ENCODE data around the gene GOLT1A.

Gene GOLT1A

GRCh38 chr1:204216880-204217647 is 3.3 kb upstream of the GOLT1A start:
- no peak for DNase-seq

DNA sequence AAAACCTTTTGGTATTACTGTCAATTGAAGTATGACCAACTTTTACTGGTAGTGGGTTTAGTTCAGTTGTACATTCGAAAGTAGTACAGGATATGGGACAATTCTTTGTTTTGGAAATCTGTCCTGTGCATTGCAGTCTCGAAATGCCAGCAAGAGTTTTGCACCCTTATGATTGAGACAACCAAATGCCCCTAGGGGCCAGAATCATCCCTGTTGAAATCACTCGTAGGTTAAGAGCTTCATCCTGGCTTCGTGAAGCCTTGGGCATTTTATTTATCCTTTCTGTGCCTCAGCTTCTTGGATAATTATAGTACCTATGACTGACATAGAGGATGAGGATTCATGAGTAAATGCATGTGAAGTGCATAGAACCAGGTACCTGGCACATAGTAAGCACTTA is 2.4 kb upstream of the GOLT1A start:
- DNase-seq, result no peak

- DNase-seq, result no peak
These were observed 1.1 kb downstream of the GOLT1A start for GRCh38 chr1:204212715-204213114.

DNA sequence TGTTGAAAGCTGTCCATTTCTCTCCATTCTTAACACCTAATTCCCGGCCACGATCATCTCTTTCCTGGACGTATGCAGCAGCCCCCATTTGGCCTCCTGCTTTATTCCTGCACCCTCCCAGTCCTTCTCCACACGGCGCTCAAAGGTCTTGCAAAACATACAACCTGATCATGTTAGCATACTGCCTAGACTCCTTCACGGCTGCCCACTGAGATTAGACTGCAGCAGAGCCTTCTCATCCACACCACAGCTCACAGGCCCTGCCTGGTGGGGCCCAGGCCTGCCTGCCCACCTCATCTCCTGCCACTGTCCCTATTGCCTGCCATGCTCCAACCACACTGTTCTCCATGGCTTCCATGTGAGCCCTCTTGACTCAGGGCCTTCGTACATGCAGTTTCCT is 2.7 kb downstream of the GOLT1A start:
- no peak for DNase-seq

GRCh38 chr1:204207136-204207616 is 6.6 kb downstream of the GOLT1A start:
- DNase-seq, result peak; percentile 57 to 62

- no peak for DNase-seq
These were observed 7.7 kb downstream of the GOLT1A start for GRCh38 chr1:204206121-204206520.

DNA sequence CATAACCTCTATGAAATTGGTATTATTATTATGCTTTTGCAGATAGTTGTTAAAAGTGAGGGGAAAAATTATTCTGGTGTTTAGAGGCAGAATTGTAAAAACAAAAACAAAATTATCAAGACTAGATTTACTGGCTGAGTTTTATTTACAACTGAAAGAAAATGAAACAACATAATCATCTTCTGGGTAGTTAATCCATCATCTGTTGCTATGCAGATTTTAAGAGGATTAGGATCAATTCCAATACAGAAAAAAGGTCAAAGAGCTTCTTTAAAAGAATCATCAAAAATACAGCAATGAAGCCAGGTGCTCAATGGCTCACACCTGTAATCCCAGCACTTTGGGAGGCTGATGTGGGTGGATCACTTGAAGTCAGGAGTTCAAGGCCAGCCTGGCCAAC is 8.3 kb downstream of the GOLT1A start:
- no peak for DNase-seq

GRCh38 chr1:204204944-204205343 is 8.8 kb downstream of the GOLT1A start:
- DNase-seq, result no peak

DNA sequence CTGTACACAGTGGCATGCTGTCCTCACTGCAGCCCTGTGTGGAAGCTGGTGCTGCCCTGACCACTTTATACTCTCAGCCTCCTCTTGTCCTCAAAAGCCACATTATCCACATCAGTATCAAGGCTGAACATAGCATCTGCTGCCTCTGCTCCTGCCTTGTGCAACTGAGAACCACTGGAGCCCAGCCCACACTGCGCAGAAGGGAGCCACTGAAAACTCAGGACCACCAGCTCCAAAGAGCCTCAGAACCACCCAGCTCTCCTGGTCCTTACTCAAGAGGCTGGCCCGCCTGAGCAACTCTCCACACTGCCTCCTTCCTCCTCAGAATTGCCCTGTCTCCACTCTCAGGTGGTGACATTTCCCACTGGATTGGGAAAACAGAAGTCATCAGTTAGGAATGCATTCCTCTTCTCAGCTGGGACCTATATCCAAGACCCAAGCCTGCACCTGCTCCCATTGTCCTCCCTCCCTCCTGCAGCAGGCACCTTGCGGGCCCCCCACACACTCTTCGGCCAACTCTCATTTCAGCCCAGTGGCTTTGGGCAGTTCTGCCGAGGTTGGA is 10.5 kb downstream of the GOLT1A start:
- no peak for DNase-seq

DNA sequence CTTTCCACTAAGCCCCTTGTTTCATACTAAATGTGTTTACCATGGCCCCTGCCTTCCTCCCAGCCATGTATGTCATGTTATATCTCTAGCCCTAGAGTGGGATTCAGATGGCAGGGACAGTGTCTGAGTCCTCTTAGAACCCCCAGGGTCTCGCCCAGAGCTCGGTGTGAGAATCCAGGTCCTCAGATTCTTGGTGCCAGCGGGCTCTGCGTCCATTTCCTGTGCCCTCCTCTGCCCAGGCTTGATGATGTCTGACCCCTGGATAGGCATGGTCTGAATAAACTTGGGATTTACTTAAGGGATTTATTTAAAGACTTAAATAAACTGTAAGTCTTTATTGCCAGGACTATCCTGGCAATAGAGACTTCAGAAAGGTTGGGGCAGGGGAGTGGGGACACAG is 11.3 kb downstream of the GOLT1A start:
- no peak for DNase-seq

- no peak for DNase-seq
These were observed 12.3 kb downstream of the GOLT1A start for GRCh38 chr1:204201348-204202040.

DNA sequence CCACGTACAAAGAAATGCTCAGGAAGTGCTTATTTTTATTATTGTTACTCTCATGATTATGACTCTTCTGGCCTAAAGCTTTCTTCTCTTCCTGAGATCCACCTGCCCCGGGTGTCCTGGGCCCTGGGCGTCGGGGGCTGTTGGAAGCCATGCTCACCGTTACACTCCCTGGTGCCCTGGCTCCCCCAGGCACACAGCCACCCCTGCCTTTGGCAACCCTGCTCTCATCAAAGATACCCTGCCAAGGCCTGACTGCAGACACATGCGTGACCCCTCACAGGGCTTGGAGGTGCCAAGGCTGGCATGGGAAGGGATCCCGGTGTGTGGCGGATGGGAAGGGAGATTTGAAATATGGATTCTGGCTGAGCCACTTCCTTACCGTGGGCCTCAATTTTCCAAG is 14.2 kb downstream of the GOLT1A start:
- DNase-seq, result no peak

DNA sequence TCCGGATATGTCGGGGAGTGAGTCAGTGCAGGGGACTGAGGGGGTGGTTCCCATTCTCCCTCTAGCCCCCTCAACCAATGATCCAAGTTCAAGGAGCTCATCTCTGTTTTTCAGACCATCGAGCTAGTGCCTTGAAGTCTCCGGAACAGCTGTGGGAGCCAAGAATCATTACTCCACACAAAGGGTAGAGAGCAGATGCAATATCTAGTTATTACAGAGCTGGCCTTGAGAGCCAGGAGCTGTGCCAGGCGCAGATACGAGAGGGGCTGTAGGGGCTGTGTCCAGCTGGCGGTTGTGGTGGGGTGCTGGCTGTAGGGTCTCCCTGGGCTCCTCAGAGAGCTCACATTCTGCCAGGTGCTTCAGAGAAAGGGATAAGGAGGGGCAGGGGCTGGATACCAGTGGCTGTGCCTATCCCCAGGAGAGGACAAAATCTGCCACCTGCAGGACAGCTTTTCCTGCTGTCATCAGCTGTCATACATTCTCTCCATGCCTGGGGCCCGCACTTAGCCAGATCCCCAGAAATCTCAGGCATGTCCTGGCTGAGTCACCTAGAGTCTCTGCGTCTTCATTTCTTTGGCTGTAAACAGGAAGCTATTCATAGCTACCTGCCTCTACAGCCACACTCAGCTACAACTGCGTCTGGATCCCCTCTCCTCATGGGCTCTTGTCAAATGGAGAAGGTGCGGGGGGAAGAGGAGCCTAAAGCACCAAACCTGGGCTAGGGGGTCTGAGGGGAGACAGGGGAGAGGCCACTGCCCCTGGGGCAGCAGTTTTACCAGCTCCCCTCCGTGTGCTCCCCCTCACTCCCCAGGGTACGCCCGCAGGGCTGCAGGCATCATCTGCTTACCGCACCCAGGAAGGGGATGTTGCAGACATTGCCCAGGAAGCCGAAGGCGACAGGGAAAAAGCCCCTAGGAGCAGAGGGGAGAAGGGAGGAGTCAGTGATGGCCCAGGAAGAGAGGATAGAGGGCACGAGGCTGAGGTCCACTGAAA is 15.1 kb downstream of the GOLT1A start:
- no peak for DNase-seq

DNA sequence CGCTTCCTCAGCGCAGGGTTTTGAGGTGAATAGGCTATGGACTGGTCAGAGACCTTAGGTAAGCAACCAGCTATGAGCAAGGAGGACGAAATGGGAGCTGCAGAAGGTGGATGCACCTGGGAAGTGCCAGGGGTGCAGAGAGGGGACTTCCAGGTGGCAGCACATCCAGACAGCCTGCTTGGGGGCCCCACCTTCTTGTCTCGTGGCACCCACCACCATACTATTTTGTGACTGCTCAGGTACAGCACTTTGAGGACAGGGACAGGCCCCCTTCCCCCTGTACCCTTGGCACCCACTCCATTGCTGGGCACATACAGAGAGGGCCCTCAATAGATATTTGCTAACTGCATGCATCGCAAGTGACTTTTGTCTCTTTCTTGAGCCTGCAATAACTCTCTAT is 16.7 kb downstream of the GOLT1A start:
- DNase-seq, result no peak

DNA sequence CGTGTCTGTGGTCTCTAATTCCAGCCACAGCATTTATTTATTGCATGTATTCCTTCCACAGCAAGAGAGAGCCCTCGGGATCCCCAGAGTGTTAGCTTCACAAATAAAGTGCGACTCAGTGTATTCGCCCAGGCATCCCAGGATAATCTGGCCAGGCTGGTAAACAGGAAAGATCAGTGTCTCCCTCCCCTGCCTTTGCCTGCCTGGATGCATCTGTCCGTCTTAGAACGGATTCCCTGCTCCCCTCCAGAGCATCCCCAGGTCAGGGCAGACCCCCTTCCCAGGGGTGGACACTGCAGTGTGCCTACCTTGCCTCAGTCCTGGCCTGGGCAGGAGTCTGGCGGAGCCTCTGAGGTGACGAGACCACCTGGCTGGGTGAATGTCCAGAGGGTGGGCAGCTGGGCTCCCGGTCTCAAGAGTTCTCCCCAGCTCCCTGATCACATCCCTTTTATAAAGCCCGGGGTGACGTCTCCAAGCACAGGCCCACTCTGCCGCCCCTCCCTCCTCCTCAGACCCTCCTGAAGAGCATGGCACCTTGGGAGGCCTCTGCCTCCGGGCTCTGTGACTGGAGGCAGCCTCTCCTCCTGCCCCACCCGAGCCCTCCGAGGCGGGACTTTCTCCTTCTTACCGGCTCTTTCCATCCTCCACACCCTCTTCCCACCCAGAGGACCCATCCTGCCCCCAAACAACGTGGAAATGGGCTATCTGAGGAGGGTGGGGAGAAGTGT is 17.6 kb downstream of the GOLT1A start, which contains the start of gene KISS1:
Gene KISS1, minus strand, starts transcription at position 424 of the 728 bp plus-strand sequence. CDS start 3,615 bp downstream, outside the sequence.
- DNase-seq, result no peak

GRCh38 chr1:204194771-204195170 is 19.0 kb downstream of the GOLT1A start:
- no peak for DNase-seq

GRCh38 chr1:204194080-204194479 is 19.7 kb downstream of the GOLT1A start:
- no peak for DNase-seq

DNA sequence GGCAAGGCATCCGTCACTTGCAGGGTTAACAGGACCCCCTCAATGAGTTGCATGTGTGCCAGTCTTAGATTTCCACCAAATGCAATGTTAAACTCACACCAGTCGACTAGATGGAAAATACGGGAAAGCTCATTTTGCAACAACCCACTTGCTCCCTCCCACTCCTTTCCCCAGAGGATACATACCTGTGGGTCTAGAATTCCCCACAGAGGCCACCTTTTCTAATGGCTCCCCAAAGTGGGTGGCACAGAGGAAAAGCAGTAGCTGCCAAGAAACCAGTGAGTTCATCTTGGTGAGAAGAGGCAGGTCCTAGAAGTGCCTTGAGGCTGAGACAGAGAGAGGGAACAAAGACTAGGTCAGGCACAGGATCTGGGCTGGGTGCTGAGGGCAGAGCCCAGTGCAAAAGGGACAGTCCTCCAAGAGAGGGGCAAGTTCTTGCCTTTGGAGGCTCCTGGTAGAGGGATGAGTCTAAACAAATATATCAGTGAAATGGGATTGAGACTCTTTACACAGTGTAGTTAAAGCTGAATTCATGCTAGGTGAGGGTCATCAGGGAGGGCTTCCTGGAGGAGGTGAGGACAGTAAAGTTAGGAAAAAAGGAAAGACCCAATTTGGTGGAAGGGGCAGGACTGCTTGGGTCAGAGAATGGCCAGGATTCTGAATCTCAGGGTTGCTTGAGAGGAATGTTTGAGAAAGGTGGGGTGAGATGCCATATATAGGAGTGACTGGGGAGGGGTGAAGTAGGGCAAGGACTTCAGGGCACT is 21.0 kb downstream of the GOLT1A start:
- DNase-seq, result no peak

- DNase-seq, result no peak
These were observed 21.7 kb downstream of the GOLT1A start for GRCh38 chr1:204192046-204192445.

DNA sequence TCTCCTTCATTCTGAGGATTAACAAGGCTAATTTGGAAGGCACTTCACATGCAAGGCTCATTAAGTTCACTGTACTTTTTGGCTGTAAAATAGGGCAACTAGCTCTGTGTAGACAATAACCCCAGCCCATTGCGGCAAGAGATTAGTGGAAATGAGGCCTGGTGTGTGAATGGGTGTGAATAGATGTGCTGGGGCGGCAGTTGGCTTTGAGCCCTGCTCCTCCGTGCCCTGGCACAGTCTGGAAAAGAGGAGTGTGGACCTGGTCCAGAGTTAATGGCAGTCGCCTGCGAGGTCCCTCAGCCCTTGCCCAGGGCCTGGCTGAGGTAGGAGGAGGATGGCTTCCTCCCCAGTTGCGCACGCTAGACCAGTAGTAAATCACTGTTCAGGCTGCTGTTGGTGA is 22.3 kb downstream of the GOLT1A start:
- no peak for DNase-seq
